Measurements from ENCODE around the gene UGP2. TPM values are rescaled to one million over a fixed set of nuclear protein-coding genes. Genes with fewer than 3 reads are reported as not detected.
A peak's percentile ranks its signal among the peaks of the same experiment; 100 is the strongest.
"Not testable (repeated sequence)": the region's sequence is repeated elsewhere in the genome, so short reads cannot be mapped to it uniquely, and the experiment has no call there.

The UGP2 gene
- total RNA-seq, result 10 to 100 TPM; 46.1 to 48.6 (median 47.7) TPM

DNA sequence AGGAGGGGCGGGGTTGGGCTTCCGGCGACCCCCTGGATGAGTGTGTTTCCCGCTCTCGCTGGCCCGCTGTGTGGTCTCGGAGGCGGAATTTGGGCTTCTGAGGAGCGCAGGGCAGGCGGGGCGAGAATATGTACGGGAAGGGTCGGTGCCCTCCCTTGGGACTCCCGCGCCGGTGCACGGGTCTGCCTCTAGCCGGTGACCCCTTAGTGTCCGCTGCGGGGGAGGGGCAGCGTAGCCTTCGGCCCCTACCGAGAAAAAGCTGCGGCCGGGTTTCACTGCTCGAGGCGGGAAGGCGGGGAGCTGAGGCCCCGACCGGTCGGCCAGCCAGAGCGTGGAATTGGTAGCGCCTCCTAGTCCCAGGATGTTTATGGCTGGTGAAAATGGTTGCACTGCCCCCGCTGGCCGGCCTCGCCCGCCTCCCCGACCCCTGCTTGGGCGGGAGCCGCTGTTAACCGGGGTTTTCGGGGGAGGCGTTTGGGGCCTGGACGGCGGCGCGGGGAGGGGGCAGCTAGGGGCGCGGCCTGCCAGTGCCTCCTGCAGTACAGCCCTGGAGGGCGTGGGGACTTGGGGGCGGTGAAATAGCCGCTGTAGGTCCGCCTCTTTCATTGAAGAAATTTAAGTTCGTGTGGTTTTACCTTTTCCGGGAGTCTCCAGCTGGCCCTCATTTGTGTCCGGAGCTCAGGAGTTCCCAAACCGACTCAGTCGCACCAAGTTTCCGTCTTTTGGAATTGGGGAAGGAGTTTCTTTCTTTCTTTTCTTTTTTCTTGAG is at the start of gene UGP2:
Gene UGP2 (plus strand): TSS at position 643 of the 769 bp plus-strand sequence. CDS start 290 bp downstream, outside the sequence.
- Mint-ChIP-seq H3K4me1 (ENCODE audit: low read depth) (peaks cover 47% of the 10 kb centered on the region), H3K4me3 (peak within 1 kb of the TSS; percentile 99), H3K36me3 (ENCODE audit: insufficient read depth) (no peaks in the 10 kb centered on the region), H3K27me3 (ENCODE audit: low read depth) (no peaks in the 10 kb centered on the region), H3K9me3 (no peaks in the 10 kb centered on the region)
- peak; percentile 68 for DNase-seq
- ATAC-seq, result peak; percentile 69 to 74

- no peak for ATAC-seq
- Mint-ChIP-seq H3K4me3 (no peak overlapping the region), H3K27me3 (ENCODE audit: low read depth) (no peaks in the 10 kb centered on the region), H3K4me1 (ENCODE audit: low read depth) (no peaks in the 10 kb centered on the region), H3K9me3 (no peaks in the 10 kb centered on the region), H3K36me3 (ENCODE audit: insufficient read depth) (no peaks in the 10 kb centered on the region)
- no peak for DNase-seq
These were observed 49.2 kb upstream of the UGP2 start for GRCh38 chr2:63792530-63792929.

GRCh38 chr2:63796366-63796765 is 45.3 kb upstream of the UGP2 start:
- ATAC-seq, result no peak
- H3K9me3 Mint-ChIP-seq, result no peaks in the 10 kb centered on the region

GRCh38 chr2:63796796-63797195 is 44.9 kb upstream of the UGP2 start:
- no peaks in the 10 kb centered on the region for H3K4me1 Mint-ChIP-seq (ENCODE audit: low read depth)
- no peaks in the 10 kb centered on the region for H3K27me3 Mint-ChIP-seq (ENCODE audit: low read depth)
- H3K36me3 Mint-ChIP-seq (ENCODE audit: insufficient read depth), result no peaks in the 10 kb centered on the region
- DNase-seq, result no peak
- no peaks in the 10 kb centered on the region for H3K9me3 Mint-ChIP-seq
- no peak overlapping the region for H3K4me3 Mint-ChIP-seq
- ATAC-seq, result no peak

More at GRCh38 chr2:63796366-63796765, 45.3 kb upstream of the UGP2 start:
- no peak for DNase-seq
- no peaks in the 10 kb centered on the region for H3K4me1 Mint-ChIP-seq (ENCODE audit: low read depth)
- no peak overlapping the region for H3K4me3 Mint-ChIP-seq
- no peaks in the 10 kb centered on the region for H3K27me3 Mint-ChIP-seq (ENCODE audit: low read depth)
- no peaks in the 10 kb centered on the region for H3K36me3 Mint-ChIP-seq (ENCODE audit: insufficient read depth)

DNA sequence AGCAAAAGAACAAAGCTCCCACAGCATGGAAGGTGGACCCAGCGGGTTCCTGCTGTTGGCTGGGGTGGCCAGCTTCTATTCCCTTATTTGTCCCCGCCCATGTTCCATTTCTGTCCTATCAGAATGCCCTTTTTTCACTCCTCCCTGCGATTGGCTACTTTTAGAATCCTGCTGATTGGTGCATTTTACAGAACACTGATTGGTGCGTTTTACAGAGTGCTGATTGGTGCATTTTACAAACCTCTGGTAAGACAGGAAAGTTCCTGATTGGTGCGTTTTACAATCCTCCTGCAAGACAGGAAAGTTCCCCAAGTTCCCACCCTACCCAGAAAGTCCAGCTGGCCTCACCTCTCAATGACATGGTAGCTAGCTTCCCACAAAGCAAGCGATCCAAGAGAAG is 40.2 kb upstream of the UGP2 start:
- Mint-ChIP-seq H3K9me3 (peaks cover 5% of the 10 kb centered on the region), H3K27me3 (ENCODE audit: low read depth) (no peaks in the 10 kb centered on the region), H3K4me1 (ENCODE audit: low read depth) (no peaks in the 10 kb centered on the region), H3K4me3 (no peak overlapping the region), H3K36me3 (ENCODE audit: insufficient read depth) (no peaks in the 10 kb centered on the region)
- no peak for ATAC-seq
- DNase-seq, result no peak

DNA sequence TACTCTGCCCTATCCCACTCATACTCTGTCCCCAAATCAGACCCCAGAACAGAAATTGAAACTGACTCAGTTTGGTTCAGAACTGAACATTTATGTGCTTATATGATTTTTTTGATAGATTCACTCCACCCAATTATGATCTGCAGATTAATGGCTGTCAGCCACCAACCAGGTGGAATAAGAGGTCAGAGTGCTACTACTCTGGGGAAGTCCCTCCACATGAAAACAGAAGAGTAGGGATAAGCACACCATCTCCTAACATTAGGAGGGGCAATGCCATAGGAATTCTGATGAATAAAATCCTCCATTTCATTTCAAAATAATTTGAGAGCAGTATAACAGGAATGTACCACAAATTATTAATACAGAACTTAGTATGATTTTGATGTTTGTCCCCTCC is 36.3 kb upstream of the UGP2 start:
- Mint-ChIP-seq H3K4me1 (ENCODE audit: low read depth) (no peaks in the 10 kb centered on the region), H3K27me3 (ENCODE audit: low read depth) (no peaks in the 10 kb centered on the region), H3K36me3 (ENCODE audit: insufficient read depth) (no peaks in the 10 kb centered on the region), H3K9me3 (peaks cover 5% of the 10 kb centered on the region), H3K4me3 (no peak overlapping the region)
- no peak for DNase-seq
- no peak for ATAC-seq

GRCh38 chr2:63808036-63808435 is 33.7 kb upstream of the UGP2 start:
- H3K4me3 Mint-ChIP-seq; H3K27me3 Mint-ChIP-seq (ENCODE audit: low read depth); H3K4me1 Mint-ChIP-seq (ENCODE audit: low read depth); DNase-seq; ATAC-seq; H3K36me3 Mint-ChIP-seq (ENCODE audit: insufficient read depth); H3K9me3 Mint-ChIP-seq: not testable (repeated sequence)

GRCh38 chr2:63808911-63809310 is 32.8 kb upstream of the UGP2 start:
- not testable (repeated sequence) for H3K27me3 Mint-ChIP-seq (ENCODE audit: low read depth); ATAC-seq; H3K9me3 Mint-ChIP-seq; H3K4me3 Mint-ChIP-seq; DNase-seq; H3K4me1 Mint-ChIP-seq (ENCODE audit: low read depth); H3K36me3 Mint-ChIP-seq (ENCODE audit: insufficient read depth)

- Mint-ChIP-seq H3K36me3 (ENCODE audit: insufficient read depth) (no peaks in the 10 kb centered on the region), H3K9me3 (peaks cover 2% of the 10 kb centered on the region), H3K4me1 (ENCODE audit: low read depth) (no peaks in the 10 kb centered on the region), H3K27me3 (ENCODE audit: low read depth) (no peaks in the 10 kb centered on the region), H3K4me3 (no peak overlapping the region)
- ATAC-seq (no peak), DNase-seq (no peak)
These were observed 30.6 kb upstream of the UGP2 start for GRCh38 chr2:63811063-63811462.

DNA sequence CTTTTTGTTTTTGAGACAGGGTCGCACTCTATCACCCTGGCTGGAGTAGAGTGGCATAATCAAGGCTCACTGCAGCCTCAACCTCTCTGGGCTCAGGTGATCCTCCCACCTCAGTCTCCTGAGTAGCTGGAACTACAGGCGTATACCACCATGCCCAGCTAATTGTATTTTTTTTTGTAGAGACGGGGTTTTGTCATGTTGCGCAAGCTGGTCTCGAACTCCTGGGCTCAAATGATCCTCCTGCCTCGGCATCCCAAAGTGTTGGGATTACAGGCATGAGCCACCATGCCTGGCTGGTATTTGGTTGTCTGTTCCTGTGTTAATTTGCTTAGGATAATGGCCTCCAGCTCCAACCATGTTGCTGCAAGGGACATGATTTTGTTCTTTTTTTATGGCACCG is 29.8 kb upstream of the UGP2 start:
- not testable (repeated sequence) for H3K4me1 Mint-ChIP-seq (ENCODE audit: low read depth); H3K36me3 Mint-ChIP-seq (ENCODE audit: insufficient read depth)

GRCh38 chr2:63814114-63814513 is 27.6 kb upstream of the UGP2 start:
- Mint-ChIP-seq H3K36me3 (ENCODE audit: insufficient read depth) (no peaks in the 10 kb centered on the region), H3K27me3 (ENCODE audit: low read depth) (no peaks in the 10 kb centered on the region), H3K9me3 (no peaks in the 10 kb centered on the region), H3K4me1 (ENCODE audit: low read depth) (no peaks in the 10 kb centered on the region), H3K4me3 (no peak overlapping the region)
- DNase-seq, result no peak
- no peak for ATAC-seq

More for the DNA sequence above, 29.8 kb upstream of the UGP2 start:
- H3K27me3 Mint-ChIP-seq (ENCODE audit: low read depth); ATAC-seq; DNase-seq; H3K9me3 Mint-ChIP-seq; H3K4me3 Mint-ChIP-seq: not testable (repeated sequence)

- ATAC-seq (no peak), DNase-seq (no peak)
- H3K4me3 Mint-ChIP-seq, result no peak overlapping the region
- H3K4me1 Mint-ChIP-seq (ENCODE audit: low read depth), result no peaks in the 10 kb centered on the region
- H3K36me3 Mint-ChIP-seq (ENCODE audit: insufficient read depth), result no peaks in the 10 kb centered on the region
- no peaks in the 10 kb centered on the region for H3K9me3 Mint-ChIP-seq
- no peaks in the 10 kb centered on the region for H3K27me3 Mint-ChIP-seq (ENCODE audit: low read depth)
These were observed 24.3 kb upstream of the UGP2 start for GRCh38 chr2:63817382-63817781.

GRCh38 chr2:63818271-63818670 is 23.4 kb upstream of the UGP2 start:
- Mint-ChIP-seq H3K4me3 (no peak overlapping the region), H3K9me3 (no peaks in the 10 kb centered on the region), H3K4me1 (ENCODE audit: low read depth) (no peaks in the 10 kb centered on the region), H3K36me3 (ENCODE audit: insufficient read depth) (no peaks in the 10 kb centered on the region), H3K27me3 (ENCODE audit: low read depth) (no peaks in the 10 kb centered on the region)
- ATAC-seq (no peak), DNase-seq (no peak)

DNA sequence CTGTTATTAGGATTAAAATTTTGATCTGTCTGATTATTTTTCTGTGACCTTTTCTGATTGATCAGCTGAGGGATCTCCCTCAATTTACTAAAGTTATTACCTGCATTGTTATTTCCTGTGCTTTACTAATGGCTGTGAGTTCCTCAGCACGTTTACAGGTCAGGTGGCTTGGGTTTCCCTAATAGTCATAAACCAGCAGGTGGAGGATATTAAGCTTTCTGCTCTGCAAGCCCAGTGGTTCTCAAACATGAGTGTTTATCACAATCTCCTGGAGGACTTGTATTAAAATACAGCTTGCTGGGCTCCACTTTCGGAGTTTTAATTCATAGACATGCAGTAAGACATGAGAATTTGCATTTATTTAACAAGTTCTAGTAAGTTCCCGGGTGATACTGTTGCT is 22.4 kb upstream of the UGP2 start:
- H3K9me3 Mint-ChIP-seq, result no peaks in the 10 kb centered on the region
- ATAC-seq (no peak), DNase-seq (no peak)
- no peaks in the 10 kb centered on the region for H3K36me3 Mint-ChIP-seq (ENCODE audit: insufficient read depth)
- H3K4me3 Mint-ChIP-seq, result no peak overlapping the region
- H3K27me3 Mint-ChIP-seq (ENCODE audit: low read depth), result peaks cover 2% of the 10 kb centered on the region
- H3K4me1 Mint-ChIP-seq (ENCODE audit: low read depth), result no peaks in the 10 kb centered on the region
